A549 treated with AZD9567 at 1 μM for 4 hours (cell line): ENCODE data around the gene METTL24. TPM values are rescaled to one million over a fixed set of nuclear protein-coding genes. Genes with fewer than 3 reads are reported as not detected.

ENCODE experiments used
- total RNA-seq: library from RNA; stranded (reverse); fragments of 200-300 nt; extraction: Qiagen RNA extraction; gene quantifications from 5 replicates; pipeline ENCODE4 v1.2.3, GENCODE V29; 2022; ENCODE audit not compliant: insufficient read depth

METTL24 gene
- not detected in 5 replicates for total RNA-seq

GRCh38 chr6:110357664-110358552 lies at the start of gene METTL24:
Gene METTL24 (minus strand): TSS chr6:110358349. CDS start chr6:110358272, 77 bp downstream.

Other genes starting within 250 kb of the METTL24 start
- 8.9 to 15.3 TPM (median 13.2 TPM) in 5 replicates for gene WASF1, start 178.7 kb downstream of the METTL24 start, total RNA-seq
- 7.9 to 9.2 TPM (median 9.0 TPM) in 5 replicates for gene CDC40, start 177.9 kb downstream of the METTL24 start, total RNA-seq
- 0.05 to 0.13 TPM (median 0.09 TPM) in 4 of 5 replicates, not detected in the other for gene DDO, start 57.2 kb upstream of the METTL24 start, total RNA-seq
- not detected in 5 replicates for gene SLC22A16, start 118.3 kb upstream of the METTL24 start, total RNA-seq